HepG2 (cell line): ENCODE data around the gene BYSL. TPM values are rescaled to one million over a fixed set of nuclear protein-coding genes. Genes with fewer than 3 reads are reported as not detected.

ENCODE experiments used
- ATAC-seq: fragments of 200-7000 bp; cut with Tn5 transposase; 3 replicates; pipeline ENCODE4 v1.9.1; 2020; ENCODE audit warnings: mild to moderate bottlenecking, moderate library complexity
- BruUV-seq: library from RNA; stranded (reverse); fragments of 400-500 nt; replicated peaks from 2 replicates; lab custom pipeline; 2021; lab: Mats Ljungman, UMichigan
- CTCF ChIA-PET: fragments of 300-600 bp; formaldehyde crosslinking; extraction: SDS; loops from one replicate; lab custom pipeline; 2021; ENCODE audit warnings: low total read pairs, inconsistent platforms, low intra/inter-chr PET ratio; lab: Yijun Ruan, JAX
- POLR2A ChIA-PET: fragments of 350-600 bp; sonication (Branson Sonifier 250); formaldehyde crosslinking; loops from one replicate; lab custom pipeline; 2020; ENCODE audit warnings: antibody characterized with exemption, inconsistent platforms; lab: Yijun Ruan, JAX
- DNase-seq: peaks from one replicate; pipeline ENCODE4 v3.0.0-alpha.2; 2015; ENCODE audit warnings: low spot score
- FAIRE-seq: peaks from 3 replicates; lab custom pipeline; 2011; peaks lifted over from hg19 to GRCh38; lab: Jason Lieb, UNC
- H2AFZ ChIP-seq: one replicate; pipeline ENCODE4 v1.6.1; 2011; ENCODE audit warnings: low read length, inconsistent platforms
- H3K27ac ChIP-seq: fragments of 300-600 bp; 3 replicates; pipeline ENCODE4 v1.8.0; 2011; ENCODE audit warnings: mixed run types, mild to moderate bottlenecking, mixed read lengths, low read length, inconsistent platforms; ENCODE audit not compliant: insufficient read depth; ENCODE audit errors: extremely low read length
- H3K27me3 ChIP-seq, 2 experiments: fragments of 200-600 bp in 1 of 2; 2 replicates in 1 of 2; 3 replicates in 1 of 2; pipeline versions ENCODE4 v1.6.0 to v1.8.0; 2011; ENCODE audit warnings: low read length in 2 of 2, mild to moderate bottlenecking in 2 of 2, moderate library complexity in 2 of 2, inconsistent platforms in 1 of 2; ENCODE audit not compliant: insufficient read depth in 2 of 2, control insufficient read depth in 1 of 2
- H3K36me3 ChIP-seq, 2 experiments: fragments of 200-600 bp in 1 of 2; replicated peaks in 1 of 2; 2 replicates in 1 of 2; 3 replicates in 1 of 2; pipeline versions ENCODE4 v1.5.1 to v1.8.0; 2011; ENCODE audit warnings: low read length in 2 of 2, inconsistent platforms in 1 of 2; ENCODE audit not compliant: insufficient read depth in 2 of 2, control insufficient read depth in 1 of 2
- H3K4me1 ChIP-seq: 2 replicates; pipeline ENCODE4 v1.5.1; 2012; ENCODE audit warnings: low read length, inconsistent platforms; ENCODE audit not compliant: insufficient read depth
- H3K4me2 ChIP-seq: 2 replicates; pipeline ENCODE4 v1.6.0; 2011; ENCODE audit warnings: low read depth, low read length, inconsistent platforms
- H3K4me3 ChIP-seq, 3 experiments: fragments of 200-600 bp in 1 of 3; sonication (generic), shearing (Covaris generic) in 1 of 3; replicated peaks in 1 of 3; 2 replicates each; pipeline ENCODE4 v1.5.1; 2011 to 2016; ENCODE audit warnings: low read length in 3 of 3, inconsistent platforms in 2 of 3, low read depth in 2 of 3, mild to moderate bottlenecking in 2 of 3, control low read depth in 1 of 3, mixed read lengths in 1 of 3; ENCODE audit not compliant: insufficient read depth in 1 of 3
- H3K79me2 ChIP-seq: one replicate; pipeline ENCODE4 v1.6.1; 2011; ENCODE audit warnings: low read length, inconsistent platforms; ENCODE audit not compliant: insufficient read depth
- H3K9ac ChIP-seq: 2 replicates; pipeline ENCODE4 v1.6.0; 2011; ENCODE audit warnings: mild to moderate bottlenecking, low read depth, low read length, inconsistent platforms; ENCODE audit not compliant: insufficient read depth
- H3K9me3 ChIP-seq: 2 replicates; pipeline ENCODE4 v1.5.1; 2012; ENCODE audit warnings: mild to moderate bottlenecking, low read length
- H4K20me1 ChIP-seq: 2 replicates; pipeline ENCODE4 v1.6.0; 2011; ENCODE audit warnings: inconsistent platforms, mild to moderate bottlenecking, low read length, moderate library complexity; ENCODE audit not compliant: insufficient read depth
- ASH2L ChIP-seq: fragments of 300-600, 200-600 bp; sonication (generic); IDR thresholded peaks from 2 replicates; pipeline ENCODE4 v1.7.0; 2017; ENCODE audit warnings: low read depth, mild to moderate bottlenecking, moderate library complexity, mixed read lengths, low read length; ENCODE audit not compliant: insufficient read length
- ATF5 ChIP-seq: sonication (generic); formaldehyde crosslinking; IDR thresholded peaks from 2 replicates; pipeline ENCODE4 v1.4.0; 2020; ENCODE audit warnings: mild to moderate bottlenecking, low read depth, missing genetic modification reagents
- ATF7-NPFF ChIP-seq: sonication (generic); formaldehyde crosslinking; IDR thresholded peaks from 2 replicates; pipeline ENCODE4 v1.8.1; 2023; ENCODE audit warnings: mild to moderate bottlenecking, low read depth, missing genetic modification reagents, moderate library complexity
- HIVEP1 ChIP-seq: sonication (generic); formaldehyde crosslinking; IDR thresholded peaks from 2 replicates; pipeline ENCODE4 v1.4.0; 2020; ENCODE audit warnings: mild to moderate bottlenecking, missing genetic modification reagents
- MIER2 ChIP-seq: IDR thresholded peaks from 2 replicates; pipeline ENCODE4 v1.6.1; 2016; ENCODE audit warnings: missing biosample characterization, missing genetic modification reagents
- NONO ChIP-seq, 2 experiments: fragments of 450-650 bp in 1 of 2; sonication (generic) in 1 of 2; formaldehyde crosslinking in 1 of 2; IDR thresholded peaks in 1 of 2; conservative IDR thresholded peaks in 1 of 2; 2 replicates each; pipeline versions ENCODE4 v1.6.1 to v1.8.0; 2017 to 2022; ENCODE audit warnings: mild to moderate bottlenecking in 1 of 2, missing genetic modification reagents in 1 of 2, moderate library complexity in 1 of 2
- PHF21A ChIP-seq: sonication (generic); formaldehyde crosslinking; IDR thresholded peaks from 2 replicates; pipeline ENCODE4 v1.5.0; 2020; ENCODE audit warnings: mild to moderate bottlenecking, missing genetic modification reagents
- SRF ChIP-seq: IDR thresholded peaks from 2 replicates; pipeline ENCODE4 v1.6.1; 2011; ENCODE audit warnings: mild to moderate bottlenecking, low read depth, low read length, moderate library complexity
- U2AF1 ChIP-seq: fragments of 200-400 bp; formaldehyde crosslinking; optimal IDR thresholded peaks from 2 replicates; pipeline ENCODE3; 2017; ENCODE audit warnings: mild to moderate bottlenecking, low read depth, low read length
- ZBTB38 ChIP-seq: sonication (generic); formaldehyde crosslinking; IDR thresholded peaks from 2 replicates; pipeline ENCODE4 v1.5.1; 2020; ENCODE audit warnings: mild to moderate bottlenecking, missing genetic modification reagents
- ZC3H13 ChIP-seq: sonication (generic); formaldehyde crosslinking; IDR thresholded peaks from 2 replicates; pipeline ENCODE4 v1.8.1; 2023; ENCODE audit warnings: mild to moderate bottlenecking, missing genetic modification reagents, moderate library complexity
- ZNF101 ChIP-seq: sonication (generic); formaldehyde crosslinking; IDR thresholded peaks from 2 replicates; pipeline ENCODE4 v1.4.0; 2020; ENCODE audit warnings: mild to moderate bottlenecking, low read depth, missing genetic modification reagents, borderline replicate concordance
- ZNF574 ChIP-seq: sonication (generic); formaldehyde crosslinking; IDR thresholded peaks from 2 replicates; pipeline ENCODE4 v1.4.0; 2020; ENCODE audit warnings: missing genetic modification reagents
- ZNF768 ChIP-seq: sonication (generic); formaldehyde crosslinking; IDR thresholded peaks from 2 replicates; pipeline ENCODE4 v1.4.0; 2020; ENCODE audit warnings: missing genetic modification reagents
- WGBS: methylation state at CpG from one replicate; pipeline ENCODE4 v1.1.6; 2017; ENCODE audit warnings: low lambda C conversion rate; 5-methylcytosine and 5-hydroxymethylcytosine counted together
- in situ Hi-C: cut with HindIII; loops from 2 replicates; pipeline ENCODE4 v1.10.0; 2017; ENCODE audit warnings: low pct_unique_long_range_greater_than_20kb; ENCODE audit not compliant: extremely low pct_ligation_motif_present
- intact Hi-C: fragments of 100-400 bp; cut with micrococcal nuclease; formaldehyde crosslinking; loops from one replicate; pipeline ENCODE4 v1.10.0; 2022; ENCODE audit not compliant: unreplicated experiment
- polyA plus RNA-seq, 8 experiments: library from polyadenylated mRNA; depleted of rRNA in 3 of 8; stranded (reverse) in 7 of 8; unstranded in 1 of 8; fragments of >200 nt; fragmentation: Illumina TruSeq in 4 of 8; extraction: Trizol in 4 of 8; gene quantifications; 2 replicates each; pipeline versions ENCODE4 v1.2.1 to v1.2.3, GENCODE V29; 2011 to 2016; ENCODE audit warnings: low read depth in 4 of 8, missing spikeins in 1 of 8, mixed read lengths in 1 of 8; ENCODE audit not compliant: insufficient read depth in 1 of 8
- total RNA-seq, 5 experiments: library from RNA; depleted of rRNA; stranded (reverse); fragments of >200 nt; fragmentation: Illumina TruSeq; extraction: Trizol; gene quantifications; 2 replicates each; pipeline ENCODE4 v1.2.3, GENCODE V29; 2016; ENCODE audit warnings: low read depth in 1 of 5
- TF ChIP-seq, protein P1 (sequence below): sonication (generic); formaldehyde crosslinking; IDR thresholded peaks from 2 replicates; pipeline ENCODE4 v1.4.0; 2020; ENCODE audit warnings: mild to moderate bottlenecking, missing genetic modification reagents
- TF ChIP-seq, protein P2 (sequence below): sonication (generic); formaldehyde crosslinking; IDR thresholded peaks from 2 replicates; pipeline ENCODE4 v1.4.0; 2020; ENCODE audit warnings: missing genetic modification reagents

BYSL gene
- total and polyA plus RNA-seq, 2 of the 13 experiments (the other 11 are each of a cell fraction or from before 2014, with no cell fraction given) = 27.9 to 28.6 TPM

DNA sequence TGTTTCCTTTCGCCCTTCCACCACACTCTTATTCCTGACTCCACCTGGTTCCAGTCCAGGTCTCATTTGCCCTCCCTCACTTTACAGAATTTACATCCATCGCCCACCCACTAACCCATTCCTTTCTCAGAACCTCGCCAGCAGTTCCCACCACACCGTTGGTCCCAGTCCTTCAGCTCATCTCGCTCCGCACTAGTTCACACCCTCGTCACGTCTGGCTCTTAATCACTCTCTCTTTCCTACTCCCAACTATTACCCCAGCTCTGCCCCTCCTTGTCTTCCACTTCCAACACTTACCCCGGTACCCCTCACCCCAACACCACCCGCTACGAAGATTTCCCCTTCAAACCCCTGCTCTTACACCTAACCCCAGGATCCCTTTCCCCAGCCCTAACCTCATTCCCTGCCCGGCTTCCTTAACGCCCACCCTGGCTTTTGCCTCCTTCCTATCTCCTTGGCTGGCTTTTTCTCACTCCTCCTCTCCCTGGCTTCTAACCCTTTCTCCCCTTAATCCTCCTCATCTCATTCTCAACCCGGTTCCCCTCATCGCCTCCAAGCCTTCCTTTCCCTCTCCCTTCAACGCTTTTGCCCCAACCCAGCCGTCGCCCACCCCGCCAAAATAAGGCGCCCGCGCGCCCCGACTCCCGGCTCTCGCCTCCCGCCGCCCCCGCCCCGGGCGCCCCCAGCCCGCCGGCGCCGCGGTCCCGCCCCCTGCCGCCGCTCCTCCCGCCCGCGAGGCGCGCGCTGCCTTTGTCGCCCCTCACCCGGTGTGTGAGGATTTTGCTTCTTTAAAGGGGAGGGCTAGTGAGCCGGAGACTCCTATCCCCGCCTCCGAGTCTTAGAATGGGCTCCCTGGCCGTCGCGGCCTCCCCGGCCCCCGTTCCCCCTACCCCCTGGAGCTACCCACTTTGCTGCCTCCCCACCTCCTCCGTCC, 26.7 kb upstream of the BYSL start:
- Histone ChIP-seq H3K4me3 (peak overlapping the region; percentile 79 to 81 (median 79)), H3K4me2 (peak overlapping the region; percentile 100), H3K27me3 (no peaks in the 10 kb centered on the region; a peak in 1 of 5 replicates), H3K4me1 (peaks cover 30% of the 10 kb centered on the region), H3K36me3 (peaks cover 0 to under 1% of the 10 kb centered on the region in 2 experiments; a peak in 1 of 5 replicates), H3K79me2 (no peaks in the 10 kb centered on the region), H3K9me3 (no peaks in the 10 kb centered on the region), H2AFZ (no peak overlapping the region), H3K27ac (no peak overlapping the region), H3K9ac (peak overlapping the region; percentile 67), H4K20me1 (no peaks in the 10 kb centered on the region)
- intact Hi-C loops = loop anchor here (1.0 kb wide), 1 partner anchor 26 kb away; no protein-coding TSS in a partner anchor
- WGBS = 5% methylated on average over 51 of the region's 56 CpGs
- FAIRE-seq (no peak), ATAC-seq (peak; percentile 70), DNase-seq (no peak)
- CTCF ChIA-PET = no interaction called here
- BruUV-seq = no TSS peak
- POLR2A ChIA-PET = interaction anchor here (0.6 to 3.1 kb wide), 8 partner anchors 17 to 852 kb away, joined by 3 to 30 read pairs (median 4); partner anchors contain the start of genes BYSL, CCND3, MED20 and TAF8
- in situ Hi-C loops = no loop called here
- TF ChIP-seq MIER2 = no peak
- TF ChIP-seq, protein P1, sequence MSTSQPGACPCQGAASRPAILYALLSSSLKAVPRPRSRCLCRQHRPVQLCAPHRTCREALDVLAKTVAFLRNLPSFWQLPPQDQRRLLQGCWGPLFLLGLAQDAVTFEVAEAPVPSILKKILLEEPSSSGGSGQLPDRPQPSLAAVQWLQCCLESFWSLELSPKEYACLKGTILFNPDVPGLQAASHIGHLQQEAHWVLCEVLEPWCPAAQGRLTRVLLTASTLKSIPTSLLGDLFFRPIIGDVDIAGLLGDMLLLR (CRISPR knock-in tag) = no peak
- TF ChIP-seq U2AF1 = no peak
- TF ChIP-seq ATF7-NPFF (CRISPR knock-in tag) = no peak
- no peak for TF ChIP-seq NONO (IDR thresholded peaks at IDR 0.05)
- TF ChIP-seq NONO (CRISPR knock-in tag; conservative IDR thresholded peaks at IDR 0.05) = no peak
- 0 out of 2 replicates have a peak, but pooled peaks have one; percentile 15 for TF ChIP-seq ZBTB38 (CRISPR knock-in tag)
- TF ChIP-seq ZC3H13 (CRISPR knock-in tag) = no peak; the same call in 1 of the 2 replicates
- TF ChIP-seq SRF = no peak
- TF ChIP-seq ZNF768 = no peak
- TF ChIP-seq ATF5 (CRISPR knock-in tag) = no peak
- TF ChIP-seq, protein P2, sequence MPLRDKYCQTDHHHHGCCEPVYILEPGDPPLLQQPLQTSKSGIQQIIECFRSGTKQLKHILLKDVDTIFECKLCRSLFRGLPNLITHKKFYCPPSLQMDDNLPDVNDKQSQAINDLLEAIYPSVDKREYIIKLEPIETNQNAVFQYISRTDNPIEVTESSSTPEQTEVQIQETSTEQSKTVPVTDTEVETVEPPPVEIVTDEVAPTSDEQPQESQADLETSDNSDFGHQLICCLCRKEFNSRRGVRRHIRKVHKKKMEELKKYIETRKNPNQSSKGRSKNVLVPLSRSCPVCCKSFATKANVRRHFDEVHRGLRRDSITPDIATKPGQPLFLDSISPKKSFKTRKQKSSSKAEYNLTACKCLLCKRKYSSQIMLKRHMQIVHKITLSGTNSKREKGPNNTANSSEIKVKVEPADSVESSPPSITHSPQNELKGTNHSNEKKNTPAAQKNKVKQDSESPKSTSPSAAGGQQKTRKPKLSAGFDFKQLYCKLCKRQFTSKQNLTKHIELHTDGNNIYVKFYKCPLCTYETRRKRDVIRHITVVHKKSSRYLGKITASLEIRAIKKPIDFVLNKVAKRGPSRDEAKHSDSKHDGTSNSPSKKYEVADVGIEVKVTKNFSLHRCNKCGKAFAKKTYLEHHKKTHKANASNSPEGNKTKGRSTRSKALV = no peak
- TF ChIP-seq ASH2L = no peak
- TF ChIP-seq HIVEP1 (CRISPR knock-in tag) = no peak
- no peak for TF ChIP-seq PHF21A (CRISPR knock-in tag)
- no peak for TF ChIP-seq ZNF101 (CRISPR knock-in tag)
- peak; percentile 37; the same call in 1 of the 2 replicates for TF ChIP-seq ZNF574 (CRISPR knock-in tag)
